Ishikawa (cell line): ENCODE data around the gene CCR5.

Source experiments
- CEBPB ChIP-seq: IDR thresholded peaks from 2 replicates; pipeline ENCODE4 v1.6.1; 2012
- EGR1 ChIP-seq: IDR thresholded peaks from 2 replicates; pipeline ENCODE4 v1.6.1; 2012
- EP300 ChIP-seq: IDR thresholded peaks from 2 replicates; pipeline ENCODE4 v1.6.1; 2012; ENCODE audit warnings: borderline replicate concordance
- MAX ChIP-seq: IDR thresholded peaks from 2 replicates; pipeline ENCODE4 v1.6.1; 2012
- NFIC ChIP-seq: IDR thresholded peaks from 2 replicates; pipeline ENCODE4 v1.6.1; 2012
- RAD21 ChIP-seq: IDR thresholded peaks from 2 replicates; pipeline ENCODE4 v1.6.1; 2012; ENCODE audit warnings: low read depth
- TCF12 ChIP-seq: IDR thresholded peaks from 2 replicates; pipeline ENCODE4 v1.6.1; 2012; ENCODE audit warnings: low read depth
- USF1 ChIP-seq: IDR thresholded peaks from 2 replicates; pipeline ENCODE4 v1.6.1; 2012
- YY1 ChIP-seq: IDR thresholded peaks from 2 replicates; pipeline ENCODE4 v1.6.1; 2012; ENCODE audit warnings: low read depth
- ZBTB7A ChIP-seq: IDR thresholded peaks from 2 replicates; pipeline ENCODE4 v1.6.1; 2012; ENCODE audit warnings: low read depth
- TF ChIP-seq, protein P1 (sequence below): IDR thresholded peaks from 2 replicates; pipeline ENCODE4 v1.6.1; 2012; ENCODE audit warnings: low read depth, mild to moderate bottlenecking

GRCh38 chr3:46335541-46335940 lies 35.2 kb upstream of the CCR5 start:
- TF ChIP-seq USF1 (no peak), ZBTB7A (no peak), MAX (no peak), EGR1 (no peak), TCF12 (no peak), RAD21 (no peak), NFIC (no peak), EP300 (no peak), YY1 (no peak), CEBPB (no peak)
- TF ChIP-seq, protein P1, sequence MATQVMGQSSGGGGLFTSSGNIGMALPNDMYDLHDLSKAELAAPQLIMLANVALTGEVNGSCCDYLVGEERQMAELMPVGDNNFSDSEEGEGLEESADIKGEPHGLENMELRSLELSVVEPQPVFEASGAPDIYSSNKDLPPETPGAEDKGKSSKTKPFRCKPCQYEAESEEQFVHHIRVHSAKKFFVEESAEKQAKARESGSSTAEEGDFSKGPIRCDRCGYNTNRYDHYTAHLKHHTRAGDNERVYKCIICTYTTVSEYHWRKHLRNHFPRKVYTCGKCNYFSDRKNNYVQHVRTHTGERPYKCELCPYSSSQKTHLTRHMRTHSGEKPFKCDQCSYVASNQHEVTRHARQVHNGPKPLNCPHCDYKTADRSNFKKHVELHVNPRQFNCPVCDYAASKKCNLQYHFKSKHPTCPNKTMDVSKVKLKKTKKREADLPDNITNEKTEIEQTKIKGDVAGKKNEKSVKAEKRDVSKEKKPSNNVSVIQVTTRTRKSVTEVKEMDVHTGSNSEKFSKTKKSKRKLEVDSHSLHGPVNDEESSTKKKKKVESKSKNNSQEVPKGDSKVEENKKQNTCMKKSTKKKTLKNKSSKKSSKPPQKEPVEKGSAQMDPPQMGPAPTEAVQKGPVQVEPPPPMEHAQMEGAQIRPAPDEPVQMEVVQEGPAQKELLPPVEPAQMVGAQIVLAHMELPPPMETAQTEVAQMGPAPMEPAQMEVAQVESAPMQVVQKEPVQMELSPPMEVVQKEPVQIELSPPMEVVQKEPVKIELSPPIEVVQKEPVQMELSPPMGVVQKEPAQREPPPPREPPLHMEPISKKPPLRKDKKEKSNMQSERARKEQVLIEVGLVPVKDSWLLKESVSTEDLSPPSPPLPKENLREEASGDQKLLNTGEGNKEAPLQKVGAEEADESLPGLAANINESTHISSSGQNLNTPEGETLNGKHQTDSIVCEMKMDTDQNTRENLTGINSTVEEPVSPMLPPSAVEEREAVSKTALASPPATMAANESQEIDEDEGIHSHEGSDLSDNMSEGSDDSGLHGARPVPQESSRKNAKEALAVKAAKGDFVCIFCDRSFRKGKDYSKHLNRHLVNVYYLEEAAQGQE, result no peak
